Progenitor cell of endocrine pancreas (in vitro differentiated cells): ENCODE results near the gene UBAP1L. TPM values are rescaled to one million over a fixed set of nuclear protein-coding genes. Genes with fewer than 3 reads are reported as not detected.
A peak's percentile ranks its signal among the peaks of the same experiment; 100 is the strongest.

Experiments
- DNase-seq: peaks from one replicate; pipeline ENCODE4 v3.0.0; 2021; ENCODE audit warnings: low spot score; ENCODE audit not compliant: unreplicated experiment
- H3K27ac Mint-ChIP-seq: 2 replicates; pipeline ENCODE4 v1.8.0; 2021; ENCODE audit warnings: mild to moderate bottlenecking, moderate library complexity, mixed read lengths
- H3K27me3 Mint-ChIP-seq: 2 replicates; pipeline ENCODE4 v1.8.0; 2021; ENCODE audit warnings: mixed read lengths
- H3K36me3 Mint-ChIP-seq: 2 replicates; pipeline ENCODE4 v1.8.0; 2022; ENCODE audit warnings: mixed read lengths; ENCODE audit not compliant: insufficient read depth
- H3K4me1 Mint-ChIP-seq: 2 replicates; pipeline ENCODE4 v1.8.0; 2021; ENCODE audit warnings: low read depth, mixed read lengths
- H3K4me3 Mint-ChIP-seq: 2 replicates; pipeline ENCODE4 v1.8.0; 2021; ENCODE audit warnings: low read depth, mild to moderate bottlenecking, moderate library complexity, mixed read lengths
- H3K9me3 Mint-ChIP-seq: 2 replicates; pipeline ENCODE4 v1.8.0; 2021; ENCODE audit warnings: low read depth, mixed read lengths
- CTCF ChIP-seq: fragments of 200-600 bp; sonication (generic); IDR thresholded peaks from one replicate; pipeline ENCODE4 v1.5.0; 2021; ENCODE audit warnings: antibody characterized with exemption, mild to moderate bottlenecking; ENCODE audit not compliant: unreplicated experiment
- total RNA-seq: library from RNA; stranded (reverse); gene quantifications from 2 replicates; pipeline ENCODE4 v1.2.1, GENCODE V29; 2021

The UBAP1L gene
- total RNA-seq, 1 donor from 2014 or later, result 5.8 TPM

- Mint-ChIP-seq H3K9me3 (no peaks in the 10 kb centered on the region), H3K27me3 (peaks cover 14% of the 10 kb centered on the region), H3K4me1 (peaks cover 6% of the 10 kb centered on the region), H3K4me3 (no peak overlapping the region), H3K27ac (peak overlapping the region; percentile 33), H3K36me3 (no peaks in the 10 kb centered on the region)
- DNase-seq, result peak; percentile 72
- peak; percentile 89 for TF ChIP-seq CTCF
These were observed 60.4 kb downstream of the UBAP1L start for GRCh38 chr15:65054333-65055200.

GRCh38 chr15:65052956-65053355 is 62.0 kb downstream of the UBAP1L start:
- peaks cover 16% of the 10 kb centered on the region for H3K27me3 Mint-ChIP-seq
- H3K36me3 Mint-ChIP-seq, result no peaks in the 10 kb centered on the region
- H3K4me3 Mint-ChIP-seq, result no peak overlapping the region
- H3K9me3 Mint-ChIP-seq, result no peaks in the 10 kb centered on the region
- no peak for DNase-seq
- no peak for TF ChIP-seq CTCF
- no peak overlapping the region for H3K27ac Mint-ChIP-seq
- peaks cover 7% of the 10 kb centered on the region for H3K4me1 Mint-ChIP-seq

- Mint-ChIP-seq H3K27ac (no peak overlapping the region), H3K4me3 (no peak overlapping the region), H3K36me3 (no peaks in the 10 kb centered on the region), H3K27me3 (peaks cover 16% of the 10 kb centered on the region), H3K9me3 (no peaks in the 10 kb centered on the region), H3K4me1 (peaks cover 2% of the 10 kb centered on the region)
- TF ChIP-seq CTCF, result no peak
- DNase-seq, result no peak
These were observed 63.7 kb downstream of the UBAP1L start for GRCh38 chr15:65051266-65051665.

GRCh38 chr15:65050270-65050669 is 64.7 kb downstream of the UBAP1L start:
- Mint-ChIP-seq H3K4me1 (peaks cover 4% of the 10 kb centered on the region), H3K36me3 (no peaks in the 10 kb centered on the region), H3K9me3 (no peaks in the 10 kb centered on the region), H3K27me3 (peaks cover 16% of the 10 kb centered on the region), H3K4me3 (no peak overlapping the region), H3K27ac (no peak overlapping the region)
- TF ChIP-seq CTCF, result no peak
- DNase-seq, result no peak

GRCh38 chr15:65049418-65049840 is 65.6 kb downstream of the UBAP1L start:
- peak; percentile 75 for DNase-seq
- Mint-ChIP-seq H3K27me3 (peaks cover 16% of the 10 kb centered on the region), H3K36me3 (no peaks in the 10 kb centered on the region), H3K9me3 (no peaks in the 10 kb centered on the region), H3K27ac (no peak overlapping the region), H3K4me3 (peak overlapping the region; percentile 29), H3K4me1 (peaks cover 11% of the 10 kb centered on the region)
- TF ChIP-seq CTCF, result no peak
